ENCODE measurements around the gene TIMP3.

TIMP3 gene

DNA sequence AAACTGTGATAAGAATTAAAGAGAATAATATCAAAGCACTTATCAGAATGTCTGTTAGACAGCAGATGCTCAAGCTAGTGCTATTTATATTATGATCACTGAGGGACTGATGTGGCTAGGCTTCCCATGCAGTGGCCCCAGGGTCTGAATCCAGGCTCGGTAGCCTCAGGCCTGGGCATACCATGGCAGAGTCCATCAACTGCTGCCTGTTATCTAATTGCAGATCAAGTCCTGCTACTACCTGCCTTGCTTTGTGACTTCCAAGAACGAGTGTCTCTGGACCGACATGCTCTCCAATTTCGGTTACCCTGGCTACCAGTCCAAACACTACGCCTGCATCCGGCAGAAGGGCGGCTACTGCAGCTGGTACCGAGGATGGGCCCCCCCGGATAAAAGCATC lies 57.5 kb downstream of the TIMP3 start:
- in situ Hi-C loops (cut with HindIII; ENCODE audit: low pct_ligation_motif_present, low sequenced_read_pairs) = no loop called here
- TF ChIP-seq, protein P1, sequence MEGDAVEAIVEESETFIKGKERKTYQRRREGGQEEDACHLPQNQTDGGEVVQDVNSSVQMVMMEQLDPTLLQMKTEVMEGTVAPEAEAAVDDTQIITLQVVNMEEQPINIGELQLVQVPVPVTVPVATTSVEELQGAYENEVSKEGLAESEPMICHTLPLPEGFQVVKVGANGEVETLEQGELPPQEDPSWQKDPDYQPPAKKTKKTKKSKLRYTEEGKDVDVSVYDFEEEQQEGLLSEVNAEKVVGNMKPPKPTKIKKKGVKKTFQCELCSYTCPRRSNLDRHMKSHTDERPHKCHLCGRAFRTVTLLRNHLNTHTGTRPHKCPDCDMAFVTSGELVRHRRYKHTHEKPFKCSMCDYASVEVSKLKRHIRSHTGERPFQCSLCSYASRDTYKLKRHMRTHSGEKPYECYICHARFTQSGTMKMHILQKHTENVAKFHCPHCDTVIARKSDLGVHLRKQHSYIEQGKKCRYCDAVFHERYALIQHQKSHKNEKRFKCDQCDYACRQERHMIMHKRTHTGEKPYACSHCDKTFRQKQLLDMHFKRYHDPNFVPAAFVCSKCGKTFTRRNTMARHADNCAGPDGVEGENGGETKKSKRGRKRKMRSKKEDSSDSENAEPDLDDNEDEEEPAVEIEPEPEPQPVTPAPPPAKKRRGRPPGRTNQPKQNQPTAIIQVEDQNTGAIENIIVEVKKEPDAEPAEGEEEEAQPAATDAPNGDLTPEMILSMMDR (IDR thresholded peaks at IDR 0.05; ENCODE audit: low read depth, low read length, missing control alignments) = no peak
- Histone ChIP-seq H3K27me3 (replicated peaks) (no peaks in the 10 kb centered on the region), H3K4me3 (ENCODE audit: low read depth, low read length) (no peak overlapping the region), H3K27ac (no peak overlapping the region), H3K36me3 (replicated peaks) (peaks cover 70% of the 10 kb centered on the region)
- no peak for DNase-seq

DNA sequence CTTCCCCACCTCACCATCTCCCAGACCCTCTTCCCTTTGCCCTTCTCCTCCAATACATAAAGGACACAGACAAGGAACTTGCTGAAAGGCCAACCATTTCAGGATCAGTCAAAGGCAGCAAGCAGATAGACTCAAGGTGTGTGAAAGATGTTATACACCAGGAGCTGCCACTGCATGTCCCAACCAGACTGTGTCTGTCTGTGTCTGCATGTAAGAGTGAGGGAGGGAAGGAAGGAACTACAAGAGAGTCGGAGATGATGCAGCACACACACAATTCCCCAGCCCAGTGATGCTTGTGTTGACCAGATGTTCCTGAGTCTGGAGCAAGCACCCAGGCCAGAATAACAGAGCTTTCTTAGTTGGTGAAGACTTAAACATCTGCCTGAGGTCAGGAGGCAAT lies 58.2 kb downstream of the TIMP3 start:
- Histone ChIP-seq H3K36me3 (replicated peaks) (peaks cover 63% of the 10 kb centered on the region), H3K27ac (no peak overlapping the region), H3K27me3 (replicated peaks) (no peaks in the 10 kb centered on the region), H3K4me3 (ENCODE audit: low read depth, low read length) (no peak overlapping the region)
- DNase-seq = no peak
- TF ChIP-seq, protein P1 (IDR thresholded peaks at IDR 0.05; ENCODE audit: low read depth, low read length, missing control alignments) = no peak
- in situ Hi-C loops (cut with HindIII; ENCODE audit: low pct_ligation_motif_present, low sequenced_read_pairs) = no loop called here

DNA sequence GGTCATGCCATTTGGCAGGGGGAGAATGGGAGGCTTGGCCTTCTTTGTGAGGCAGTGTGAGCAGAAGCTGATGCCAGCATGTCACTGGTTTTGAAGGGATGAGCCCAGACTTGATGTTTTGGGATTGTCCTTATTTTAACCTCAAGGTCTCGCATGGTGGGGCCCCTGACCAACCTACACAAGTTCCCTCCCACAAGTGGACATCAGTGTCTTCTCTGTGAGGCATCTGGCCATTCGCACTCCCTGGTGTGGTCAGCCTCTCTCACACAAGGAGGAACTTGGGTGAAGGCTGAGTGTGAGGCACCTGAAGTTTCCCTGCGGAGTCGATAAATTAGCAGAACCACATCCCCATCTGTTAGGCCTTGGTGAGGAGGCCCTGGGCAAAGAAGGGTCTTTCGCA lies 59.8 kb downstream of the TIMP3 start:
- Histone ChIP-seq H3K27ac (no peak overlapping the region), H3K27me3 (replicated peaks) (no peaks in the 10 kb centered on the region), H3K36me3 (replicated peaks) (peaks cover 53% of the 10 kb centered on the region), H3K4me3 (ENCODE audit: low read depth, low read length) (no peak overlapping the region)
- in situ Hi-C loops (cut with HindIII; ENCODE audit: low pct_ligation_motif_present, low sequenced_read_pairs) = no loop called here
- DNase-seq = no peak
- TF ChIP-seq, protein P1 (IDR thresholded peaks at IDR 0.05; ENCODE audit: low read depth, low read length, missing control alignments) = no peak

DNA sequence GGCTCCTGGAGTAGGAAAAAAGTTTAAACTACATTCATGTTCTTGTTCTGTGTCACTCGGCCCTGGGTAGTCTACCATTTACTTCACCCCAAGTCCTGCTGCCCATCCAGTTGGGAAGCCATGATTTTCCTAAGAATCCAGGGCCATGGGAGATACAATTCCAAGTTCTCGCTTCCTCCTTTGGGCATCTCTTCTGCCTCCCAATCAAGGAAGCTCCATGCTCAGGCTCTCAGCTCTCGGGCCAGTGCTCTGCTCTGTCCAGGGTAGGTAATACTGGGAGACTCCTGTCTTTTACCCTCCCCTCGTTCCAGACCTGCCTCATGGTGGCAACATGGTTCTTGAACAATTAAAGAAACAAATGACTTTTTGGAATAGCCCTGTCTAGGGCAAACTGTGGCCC lies 60.6 kb downstream of the TIMP3 start:
- no peak for DNase-seq
- in situ Hi-C loops (cut with HindIII; ENCODE audit: low pct_ligation_motif_present, low sequenced_read_pairs) = no loop called here
- Histone ChIP-seq H3K27ac (no peak overlapping the region), H3K27me3 (replicated peaks) (no peaks in the 10 kb centered on the region), H3K4me3 (ENCODE audit: low read depth, low read length) (no peak overlapping the region), H3K36me3 (replicated peaks) (peaks cover 47% of the 10 kb centered on the region)
- TF ChIP-seq, protein P1 (IDR thresholded peaks at IDR 0.05; ENCODE audit: low read depth, low read length, missing control alignments) = no peak

DNA sequence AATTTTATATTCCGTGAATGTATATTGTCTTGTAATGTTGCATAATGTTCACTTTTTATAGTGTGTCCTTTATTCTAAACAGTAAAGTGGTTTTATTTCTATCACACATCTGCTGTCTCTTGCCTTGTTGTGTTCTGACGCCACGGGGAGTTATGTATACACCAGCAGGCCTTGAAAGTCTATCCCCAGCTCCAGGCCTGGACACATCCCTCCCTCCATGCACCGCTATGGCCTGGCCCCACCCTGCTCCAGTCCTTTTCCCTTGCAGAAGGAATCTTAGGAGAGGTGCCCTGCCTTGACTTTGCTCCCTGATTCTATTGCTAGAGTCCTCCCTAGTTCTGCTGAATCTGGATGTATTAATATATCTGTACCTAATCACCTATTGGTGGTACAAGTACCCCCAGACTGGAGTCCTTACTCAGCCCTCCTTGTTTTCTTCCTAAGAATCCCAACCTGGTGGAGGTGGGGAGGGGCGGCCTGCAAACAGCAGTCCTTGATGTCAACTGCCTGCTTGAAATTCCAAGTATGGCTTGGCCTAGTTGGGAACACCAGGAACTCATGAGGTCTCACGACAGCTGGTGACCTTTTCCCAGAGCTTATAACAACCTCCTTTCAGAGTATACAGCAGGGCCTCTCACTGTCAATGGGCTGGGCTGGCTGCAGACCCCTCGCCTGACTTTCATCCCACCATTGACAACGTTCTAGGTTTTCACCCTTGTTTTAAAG lies 61.6 kb downstream of the TIMP3 start:
- no peak for DNase-seq
- H3K27me3 ChIP-seq (replicated peaks) = no peaks in the 10 kb centered on the region
- H3K27ac ChIP-seq = no peak overlapping the region
- H3K4me3 ChIP-seq (ENCODE audit: low read depth, low read length) = no peak overlapping the region
- peaks cover 37% of the 10 kb centered on the region for H3K36me3 ChIP-seq (replicated peaks)
- in situ Hi-C loops (cut with HindIII; ENCODE audit: low pct_ligation_motif_present, low sequenced_read_pairs) = no loop called here
- TF ChIP-seq, protein P1 (IDR thresholded peaks at IDR 0.05; ENCODE audit: low read depth, low read length, missing control alignments) = no peak

GRCh38 chr22:32864041-32864440 lies 62.5 kb downstream of the TIMP3 start:
- Histone ChIP-seq H3K4me3 (ENCODE audit: low read depth, low read length) (no peak overlapping the region), H3K27ac (no peak overlapping the region), H3K36me3 (replicated peaks) (peaks cover 28% of the 10 kb centered on the region), H3K27me3 (replicated peaks) (no peaks in the 10 kb centered on the region)
- in situ Hi-C loops (cut with HindIII; ENCODE audit: low pct_ligation_motif_present, low sequenced_read_pairs) = no loop called here
- TF ChIP-seq, protein P1 (IDR thresholded peaks at IDR 0.05; ENCODE audit: low read depth, low read length, missing control alignments) = no peak
- no peak for DNase-seq
